Keratinocyte (primary cell): Measurements from ENCODE around the gene ZWINT. TPM values are rescaled to one million over a fixed set of nuclear protein-coding genes. Genes with fewer than 3 reads are reported as not detected.

Experiments used
- DNase-seq: peaks from one replicate; pipeline ENCODE4 v3.0.0-alpha.2; 2011; ENCODE audit warnings: low read depth, missing footprints, low spot score
- FAIRE-seq: peaks from 2 replicates; lab custom pipeline; 2011; peaks lifted over from hg19 to GRCh38; lab: Jason Lieb, UNC
- H2AFZ ChIP-seq: 2 replicates; pipeline ENCODE4 v1.6.0; 2012; ENCODE audit warnings: low read length, control low read depth, inconsistent platforms; ENCODE audit not compliant: control insufficient read depth
- H3K27ac ChIP-seq: 2 replicates; pipeline ENCODE4 v1.5.1; 2011; ENCODE audit warnings: low read length; ENCODE audit not compliant: control insufficient read depth, insufficient read depth
- H3K27me3 ChIP-seq: 3 replicates; pipeline ENCODE4 v1.6.0; 2011; ENCODE audit warnings: low read length; ENCODE audit not compliant: control insufficient read depth, insufficient read depth; ENCODE audit errors: extremely low read depth
- H3K36me3 ChIP-seq, 2 experiments: 2 replicates in 1 of 2; 3 replicates in 1 of 2; pipeline ENCODE4 v1.5.1; 2011; ENCODE audit warnings: low read length in 2 of 2, mild to moderate bottlenecking in 1 of 2; ENCODE audit not compliant: control insufficient read depth in 2 of 2, insufficient read depth in 2 of 2; ENCODE audit errors: extremely low read depth in 1 of 2
- H3K4me1 ChIP-seq: 3 replicates; pipeline ENCODE4 v1.5.1; 2011; ENCODE audit warnings: low read length; ENCODE audit not compliant: control insufficient read depth, insufficient read depth; ENCODE audit errors: extremely low read depth
- H3K4me2 ChIP-seq: 3 replicates; pipeline ENCODE4 v1.6.0; 2011; ENCODE audit warnings: low read depth, low read length; ENCODE audit not compliant: control insufficient read depth, insufficient read depth; ENCODE audit errors: extremely low read depth
- H3K4me3 ChIP-seq, 3 experiments: fragments of 200-600 bp in 1 of 3; sonication (generic) in 1 of 3; 2 replicates in 2 of 3; 3 replicates in 1 of 3; pipeline ENCODE4 v1.5.1; 2011 to 2016; ENCODE audit warnings: low read length in 3 of 3, mild to moderate bottlenecking in 3 of 3, control low read depth in 2 of 3, inconsistent platforms in 1 of 3, low read depth in 1 of 3, mixed read lengths in 1 of 3, mixed run types in 1 of 3, moderate library complexity in 1 of 3; ENCODE audit not compliant: control insufficient read depth in 2 of 3, insufficient read depth in 2 of 3; ENCODE audit errors: extremely low read depth in 1 of 3
- H3K79me2 ChIP-seq: 2 replicates; pipeline ENCODE4 v1.6.0; 2012; ENCODE audit warnings: low read length; ENCODE audit not compliant: control insufficient read depth, insufficient read depth
- H3K9ac ChIP-seq: 3 replicates; pipeline ENCODE4 v1.6.0; 2011; ENCODE audit warnings: low read length; ENCODE audit not compliant: control insufficient read depth, insufficient read depth; ENCODE audit errors: extremely low read depth
- H3K9me1 ChIP-seq: 3 replicates; pipeline ENCODE4 v1.6.0; 2011; ENCODE audit warnings: low read length; ENCODE audit not compliant: control insufficient read depth, insufficient read depth; ENCODE audit errors: extremely low read depth
- H3K9me3 ChIP-seq: 2 replicates; pipeline ENCODE4 v1.5.1; 2012; ENCODE audit warnings: low read depth, low read length; ENCODE audit not compliant: control insufficient read depth
- H4K20me1 ChIP-seq: 3 replicates; pipeline ENCODE4 v1.6.0; 2011; ENCODE audit warnings: low read length; ENCODE audit not compliant: control insufficient read depth, insufficient read depth; ENCODE audit errors: extremely low read depth
- EZH2 ChIP-seq: IDR thresholded peaks from one replicate; pipeline ENCODE4 v1.6.1; 2012; ENCODE audit warnings: inconsistent platforms, mild to moderate bottlenecking, low read length, moderate library complexity
- dilution Hi-C: fragments of 300-500 bp; cut with MboI; formaldehyde crosslinking; loops from one replicate; pipeline ENCODE4 v1.7.0; 2020; ENCODE audit warnings: low sequenced_read_pairs; ENCODE audit not compliant: extremely low pct_ligation_motif_present
- polyA plus RNA-seq, 5 experiments: library from polyadenylated mRNA; depleted of rRNA in 3 of 5; stranded (reverse) in 3 of 5; stranded (forward) in 1 of 5; unstranded in 1 of 5; fragments of >200 nt; gene quantifications; 1 replicate in 1 of 5; 2 replicates in 3 of 5; 3 replicates in 1 of 5; pipeline versions ENCODE4 v1.2.1 to v1.2.3, GENCODE V29; 2011 to 2012; ENCODE audit warnings: missing spikeins in 2 of 5, low read depth in 1 of 5, low replicate concordance in 1 of 5
- TF ChIP-seq, protein P1 (sequence below), 3 experiments: IDR thresholded peaks in 1 of 3; conservative IDR thresholded peaks in 1 of 3; optimal IDR thresholded peaks in 1 of 3; 2 replicates in 2 of 3; 3 replicates in 1 of 3; pipeline versions ENCODE3 to v1.5.1; 2011; ENCODE audit warnings: low read length in 3 of 3, mild to moderate bottlenecking in 3 of 3, moderate library complexity in 2 of 3, control low read depth in 1 of 3, inconsistent platforms in 1 of 3; ENCODE audit not compliant: insufficient read depth in 2 of 3; ENCODE audit errors: extremely low read depth in 1 of 3

The ZWINT gene
- polyA plus RNA-seq, 1 donor (not counting 4 experiments of a cell fraction or from before 2014, with no cell fraction given) = 31.2 TPM

DNA sequence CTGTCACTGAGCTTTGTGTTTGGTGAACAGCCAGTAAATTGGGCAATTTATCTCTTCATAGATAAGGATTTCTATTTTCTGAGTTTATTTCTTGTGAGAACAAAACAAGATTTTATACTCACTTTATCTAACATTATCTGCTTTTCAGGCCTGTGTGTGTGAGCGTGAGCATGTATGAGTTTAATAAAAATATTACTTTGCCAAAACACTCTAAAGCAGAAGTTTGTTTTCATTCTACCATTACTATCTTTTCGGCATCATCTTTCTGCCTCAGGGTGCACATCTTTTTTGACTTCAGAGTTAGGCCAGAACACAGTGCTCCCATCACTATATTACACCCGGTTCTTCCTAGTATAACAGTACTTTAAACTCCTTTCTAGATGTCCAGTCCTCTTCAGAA lies 13.0 kb downstream of the ZWINT start:
- no peak overlapping the region for H3K4me3 ChIP-seq
- peaks cover 8% of the 10 kb centered on the region for H3K4me1 ChIP-seq
- H3K9ac ChIP-seq = no peak overlapping the region
- dilution Hi-C loops = no loop called here
- H3K9me3 ChIP-seq = no peaks in the 10 kb centered on the region
- no peaks in the 10 kb centered on the region for H3K79me2 ChIP-seq
- H3K9me1 ChIP-seq = no peaks in the 10 kb centered on the region
- H3K36me3 ChIP-seq = no peaks in the 10 kb centered on the region
- DNase-seq (no peak), FAIRE-seq (no peak)
- no peaks in the 10 kb centered on the region for H4K20me1 ChIP-seq
- no peak overlapping the region for H3K27ac ChIP-seq
- TF ChIP-seq, protein P1, sequence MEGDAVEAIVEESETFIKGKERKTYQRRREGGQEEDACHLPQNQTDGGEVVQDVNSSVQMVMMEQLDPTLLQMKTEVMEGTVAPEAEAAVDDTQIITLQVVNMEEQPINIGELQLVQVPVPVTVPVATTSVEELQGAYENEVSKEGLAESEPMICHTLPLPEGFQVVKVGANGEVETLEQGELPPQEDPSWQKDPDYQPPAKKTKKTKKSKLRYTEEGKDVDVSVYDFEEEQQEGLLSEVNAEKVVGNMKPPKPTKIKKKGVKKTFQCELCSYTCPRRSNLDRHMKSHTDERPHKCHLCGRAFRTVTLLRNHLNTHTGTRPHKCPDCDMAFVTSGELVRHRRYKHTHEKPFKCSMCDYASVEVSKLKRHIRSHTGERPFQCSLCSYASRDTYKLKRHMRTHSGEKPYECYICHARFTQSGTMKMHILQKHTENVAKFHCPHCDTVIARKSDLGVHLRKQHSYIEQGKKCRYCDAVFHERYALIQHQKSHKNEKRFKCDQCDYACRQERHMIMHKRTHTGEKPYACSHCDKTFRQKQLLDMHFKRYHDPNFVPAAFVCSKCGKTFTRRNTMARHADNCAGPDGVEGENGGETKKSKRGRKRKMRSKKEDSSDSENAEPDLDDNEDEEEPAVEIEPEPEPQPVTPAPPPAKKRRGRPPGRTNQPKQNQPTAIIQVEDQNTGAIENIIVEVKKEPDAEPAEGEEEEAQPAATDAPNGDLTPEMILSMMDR (optimal IDR thresholded peaks at IDR 0.05 in 1 of 3, IDR thresholded peaks at IDR 0.05 in 1 of 3, conservative IDR thresholded peaks at IDR 0.05 in 1 of 3; ENCODE audit: extremely low read depth in 1 of 3, insufficient read depth in 2 of 3, low read length in 3 of 3) = no peak
- TF ChIP-seq EZH2 = no peak
- no peaks in the 10 kb centered on the region for H3K27me3 ChIP-seq
- no peak overlapping the region for H2AFZ ChIP-seq
- H3K4me2 ChIP-seq = no peak overlapping the region

DNA sequence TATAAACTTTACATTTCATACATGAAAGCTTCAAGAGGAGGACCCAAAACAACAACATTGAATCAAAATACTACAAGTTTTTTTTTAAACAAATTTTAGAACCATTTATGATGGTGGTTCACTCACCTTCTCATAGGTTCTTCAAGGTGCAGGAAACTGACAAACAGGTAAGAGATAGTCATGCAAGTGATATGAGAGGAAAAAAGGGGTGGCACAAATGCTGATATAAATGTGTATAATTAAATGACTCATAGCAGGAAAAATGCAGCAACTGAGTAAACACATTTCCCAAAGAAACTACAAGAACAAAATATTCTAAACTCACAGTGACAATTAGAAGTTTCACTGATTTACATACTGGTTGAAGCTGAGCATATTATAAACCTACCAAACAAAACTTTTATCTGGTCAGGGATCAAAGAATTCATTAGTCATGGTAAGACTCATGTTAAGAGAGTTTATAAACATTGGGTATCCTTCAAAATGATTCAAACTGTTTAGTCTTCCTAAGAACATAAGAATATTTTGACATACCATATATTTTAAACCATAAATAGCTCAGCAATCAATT lies 14.1 kb downstream of the ZWINT start:
- Histone ChIP-seq H3K9me3 (no peaks in the 10 kb centered on the region), H3K79me2 (no peaks in the 10 kb centered on the region), H4K20me1 (no peaks in the 10 kb centered on the region), H3K4me1 (peaks cover 8% of the 10 kb centered on the region), H3K9me1 (no peaks in the 10 kb centered on the region), H3K4me2 (no peak overlapping the region), H3K9ac (no peak overlapping the region), H3K27ac (no peak overlapping the region), H3K36me3 (no peaks in the 10 kb centered on the region), H3K4me3 (no peak overlapping the region), H2AFZ (peak overlapping the region; percentile 15), H3K27me3 (no peaks in the 10 kb centered on the region)
- TF ChIP-seq, protein P1 (optimal IDR thresholded peaks at IDR 0.05 in 1 of 3, IDR thresholded peaks at IDR 0.05 in 1 of 3, conservative IDR thresholded peaks at IDR 0.05 in 1 of 3; ENCODE audit: extremely low read depth in 1 of 3, insufficient read depth in 2 of 3, low read length in 3 of 3) = no peak
- no peak for TF ChIP-seq EZH2
- dilution Hi-C loops = no loop called here
- no peak for DNase-seq
- no peak for FAIRE-seq
